HG03103 (cell line): Measurements from ENCODE around the gene SMIM26.
"Not testable (repeated sequence)": the region's sequence is repeated elsewhere in the genome, so short reads cannot be mapped to it uniquely, and the experiment has no call there.

Experiments used
- ATAC-seq: cut with Tn5 transposase; IDR thresholded peaks from one replicate; pipeline ENCODE4 v1.9.1; 2021; ENCODE audit warnings: low read depth; ENCODE audit not compliant: unreplicated experiment

SMIM26 gene, protein sequence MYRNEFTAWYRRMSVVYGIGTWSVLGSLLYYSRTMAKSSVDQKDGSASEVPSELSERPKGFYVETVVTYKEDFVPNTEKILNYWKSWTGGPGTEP

DNA sequence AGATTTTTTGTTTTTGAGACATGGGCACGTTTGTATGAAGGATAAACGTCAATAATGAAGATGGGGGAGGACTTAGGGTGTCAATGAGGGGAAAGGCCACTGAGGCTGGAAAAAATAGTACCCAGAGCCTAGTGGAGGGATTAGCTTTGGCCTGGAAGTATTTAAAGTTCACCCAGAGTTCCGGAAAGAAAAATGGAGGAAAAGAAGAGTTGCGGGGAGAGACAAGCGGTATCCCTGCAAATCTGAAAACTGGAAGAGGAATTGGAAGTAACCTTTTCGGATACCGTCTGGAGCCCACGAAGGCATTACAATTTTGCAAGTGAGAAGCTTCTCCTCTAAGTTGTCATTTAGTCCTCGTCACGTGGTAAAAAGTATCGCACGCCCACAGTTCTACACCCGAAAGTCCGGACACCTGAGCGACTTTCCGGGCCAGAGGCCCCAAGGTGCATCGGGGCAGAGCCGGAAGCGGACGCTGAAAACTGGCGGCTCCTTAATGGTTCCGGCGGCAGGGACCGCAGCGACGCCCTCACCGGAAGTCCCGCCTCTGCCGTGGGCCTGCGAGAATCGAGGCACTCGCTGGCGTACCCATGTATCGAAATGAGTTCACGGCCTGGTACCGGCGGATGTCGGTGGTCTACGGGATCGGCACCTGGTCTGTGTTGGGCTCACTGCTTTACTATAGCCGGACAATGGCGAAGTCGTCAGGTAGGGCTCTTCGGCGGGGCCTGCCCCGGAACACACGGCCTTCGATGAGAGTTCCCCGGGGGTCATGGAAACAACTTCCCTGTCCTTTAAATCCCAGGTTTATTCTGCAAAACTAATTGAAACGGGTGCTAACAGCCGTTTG is at the start of gene SMIM26:
Gene SMIM26, plus strand, starts transcription at position 541 of the 847 bp plus-strand sequence. Its CDS starts 47 bp downstream, at position 588.
- ATAC-seq = peak; percentile 98

DNA sequence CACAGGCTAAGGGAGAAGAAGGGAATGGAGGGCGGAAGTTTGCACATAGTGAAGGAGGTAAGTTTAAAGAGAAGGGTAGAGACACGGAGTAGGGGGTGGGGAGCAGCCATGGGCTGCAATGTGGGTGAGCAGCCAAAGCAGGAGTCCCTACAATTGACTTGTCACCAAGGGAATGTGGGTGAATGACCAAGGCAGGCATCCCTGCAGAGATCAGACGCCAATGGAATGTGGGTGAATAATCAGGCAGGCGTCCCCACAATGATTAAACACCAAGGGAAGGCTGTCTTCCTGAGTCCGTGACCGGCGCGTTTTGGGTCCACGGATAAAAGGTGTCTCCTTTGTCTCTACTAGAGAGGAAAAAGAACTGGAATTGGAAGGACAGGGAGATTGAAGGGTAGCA is 45.2 kb upstream of the SMIM26 start:
- ATAC-seq = not testable (repeated sequence)

DNA sequence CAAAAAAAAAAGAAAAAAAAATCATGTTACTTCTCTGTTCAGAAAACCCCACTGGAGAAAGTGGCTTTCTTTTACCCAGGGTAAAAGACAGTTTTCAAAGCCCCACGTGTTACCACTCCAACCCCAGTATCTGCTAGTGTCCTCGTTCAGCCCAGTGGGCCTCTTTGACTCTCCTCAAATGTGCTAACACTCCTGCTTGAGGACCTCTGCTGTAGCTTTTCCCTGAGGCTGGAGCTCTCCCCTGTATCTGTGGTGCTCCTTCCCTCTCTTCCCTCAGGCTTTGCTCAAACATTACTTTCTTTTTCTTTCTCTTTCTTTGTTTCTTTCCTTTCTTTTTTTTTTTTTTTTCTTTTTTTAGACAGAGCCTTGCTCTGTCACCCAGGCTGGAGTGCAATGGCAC is 44.2 kb upstream of the SMIM26 start:
- no peak for ATAC-seq

DNA sequence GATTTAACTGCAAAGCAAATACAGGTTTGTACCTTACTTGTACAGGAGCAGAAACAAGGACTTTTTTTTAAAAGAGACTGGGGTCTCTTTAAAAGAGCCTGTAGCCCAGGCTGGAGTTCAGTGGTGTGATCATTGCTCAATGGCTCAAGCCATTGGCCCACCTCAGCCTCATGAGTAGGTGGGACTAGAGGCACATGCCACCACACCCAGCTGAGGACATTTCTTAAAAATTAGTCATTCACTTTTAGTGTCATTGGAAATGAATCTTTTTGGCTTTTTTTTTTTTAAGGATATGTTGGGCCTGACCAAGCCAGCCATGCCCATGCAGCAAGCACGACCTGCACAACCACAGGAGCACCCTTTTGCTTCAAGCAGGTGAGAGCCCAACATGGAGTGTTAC is 42.6 kb upstream of the SMIM26 start:
- ATAC-seq = no peak

DNA sequence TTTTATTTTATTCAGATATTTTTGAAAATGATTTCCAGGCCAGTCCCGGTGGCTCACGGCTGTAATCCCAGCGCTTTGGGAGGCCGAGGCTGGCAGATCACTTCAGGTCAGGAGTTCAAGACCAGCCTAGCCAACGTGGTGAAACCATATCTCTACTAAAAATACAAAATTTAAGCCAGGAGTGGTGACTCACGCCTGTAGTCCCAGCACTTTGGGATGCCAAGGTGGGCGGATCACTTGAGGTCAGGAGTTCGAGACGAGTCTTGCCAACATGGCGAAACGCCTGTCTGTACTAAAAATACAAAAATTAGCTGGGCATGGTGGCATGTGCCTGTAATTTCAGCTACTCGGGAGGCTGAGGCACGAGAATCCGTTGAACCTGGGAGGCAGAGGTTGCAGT is 40.5 kb upstream of the SMIM26 start:
- not testable (repeated sequence) for ATAC-seq

DNA sequence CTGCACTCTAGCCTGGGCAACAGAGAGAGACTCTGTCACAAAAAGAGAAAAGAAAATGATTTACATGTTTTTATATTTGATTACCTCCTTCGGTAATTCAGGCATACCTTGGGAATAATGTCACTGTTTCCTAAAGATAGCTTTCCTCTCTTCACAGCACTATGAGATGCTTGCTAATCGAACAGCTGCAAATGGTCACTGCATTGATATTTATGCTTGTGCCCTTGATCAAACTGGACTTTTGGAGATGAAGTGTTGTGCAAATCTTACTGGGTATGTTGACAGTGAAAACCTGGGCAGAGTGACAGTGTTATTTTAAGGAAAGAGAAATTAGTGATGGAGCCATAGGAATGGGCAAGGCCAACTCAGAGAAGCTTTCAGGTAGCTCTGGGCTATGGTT is 39.9 kb upstream of the SMIM26 start:
- no peak for ATAC-seq

DNA sequence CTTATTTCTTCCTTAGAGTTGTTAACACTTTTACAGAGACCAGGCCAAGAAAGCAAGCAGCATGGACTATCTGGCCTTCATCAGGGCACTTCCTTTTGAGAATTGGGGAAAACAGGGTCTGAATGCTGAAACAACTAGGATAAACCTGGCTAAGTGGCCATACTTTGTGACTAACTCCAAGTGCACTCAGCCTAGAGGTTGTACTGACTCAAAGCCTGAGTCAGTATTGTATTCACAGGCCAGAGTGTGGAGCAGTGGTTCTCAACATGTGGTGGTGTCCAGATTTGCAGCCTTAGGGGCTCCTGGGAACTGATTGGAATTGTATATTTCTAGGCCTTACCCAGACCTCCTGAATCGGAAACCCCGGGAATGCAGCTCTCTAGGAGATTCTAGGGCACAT is 39.4 kb upstream of the SMIM26 start:
- no peak for ATAC-seq

DNA sequence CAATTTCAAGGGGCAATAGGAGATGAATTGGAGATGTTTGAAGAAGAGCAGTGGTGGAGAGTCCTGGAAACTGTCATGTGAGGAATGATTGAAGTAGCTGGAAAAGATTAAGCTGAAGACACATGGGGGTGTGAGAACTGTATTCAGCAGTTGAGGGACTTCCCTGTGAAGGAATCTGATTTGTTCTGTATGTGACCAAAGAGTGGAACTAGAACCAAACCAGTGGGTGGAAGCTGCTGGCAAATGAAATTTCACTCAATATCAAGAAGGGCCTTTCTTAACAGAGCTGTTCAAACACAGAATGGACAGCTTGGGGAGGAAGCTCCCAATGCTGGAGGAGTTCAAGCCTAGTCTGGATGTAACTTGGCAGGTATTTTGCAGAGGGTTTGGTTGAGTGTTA is 38.2 kb upstream of the SMIM26 start:
- ATAC-seq = no peak

DNA sequence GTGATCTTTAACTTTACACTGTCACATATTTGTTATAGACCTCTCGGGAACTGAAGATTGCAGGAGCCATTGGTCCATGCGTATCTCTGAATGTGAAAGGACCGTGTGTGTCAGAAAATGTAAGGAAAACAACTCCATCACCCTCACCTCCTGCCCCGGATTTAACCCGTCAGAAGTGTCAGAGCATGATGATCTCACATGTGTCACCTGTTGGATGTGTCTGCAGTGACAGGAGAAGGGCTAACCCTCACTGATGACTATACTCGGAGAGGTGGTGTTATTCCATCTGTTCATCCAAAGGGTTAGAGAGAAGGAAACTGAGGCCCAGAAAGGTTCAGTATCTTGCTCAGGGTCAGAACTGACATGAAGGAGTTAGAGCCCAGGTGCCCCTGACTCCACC is 34.6 kb upstream of the SMIM26 start:
- no peak for ATAC-seq

DNA sequence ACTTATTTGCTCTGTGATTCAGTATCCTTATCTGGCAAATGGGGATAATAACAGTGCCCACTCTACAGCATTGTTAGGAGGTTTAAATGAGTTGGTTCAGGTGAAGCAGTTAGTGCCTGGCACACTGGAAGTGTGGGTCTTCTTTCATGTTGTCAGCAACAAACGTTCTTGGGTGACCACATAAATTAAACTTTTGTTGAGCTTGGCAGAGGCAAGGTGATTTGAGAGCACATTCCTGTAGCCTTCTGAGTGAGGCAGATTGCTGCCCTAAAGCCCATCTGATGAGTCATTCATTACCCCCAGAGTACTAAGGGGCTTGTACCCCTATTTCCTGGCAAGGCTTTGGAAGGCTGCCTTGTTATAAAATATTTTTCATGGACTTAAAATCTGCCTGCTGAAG is 33.7 kb upstream of the SMIM26 start:
- no peak for ATAC-seq

DNA sequence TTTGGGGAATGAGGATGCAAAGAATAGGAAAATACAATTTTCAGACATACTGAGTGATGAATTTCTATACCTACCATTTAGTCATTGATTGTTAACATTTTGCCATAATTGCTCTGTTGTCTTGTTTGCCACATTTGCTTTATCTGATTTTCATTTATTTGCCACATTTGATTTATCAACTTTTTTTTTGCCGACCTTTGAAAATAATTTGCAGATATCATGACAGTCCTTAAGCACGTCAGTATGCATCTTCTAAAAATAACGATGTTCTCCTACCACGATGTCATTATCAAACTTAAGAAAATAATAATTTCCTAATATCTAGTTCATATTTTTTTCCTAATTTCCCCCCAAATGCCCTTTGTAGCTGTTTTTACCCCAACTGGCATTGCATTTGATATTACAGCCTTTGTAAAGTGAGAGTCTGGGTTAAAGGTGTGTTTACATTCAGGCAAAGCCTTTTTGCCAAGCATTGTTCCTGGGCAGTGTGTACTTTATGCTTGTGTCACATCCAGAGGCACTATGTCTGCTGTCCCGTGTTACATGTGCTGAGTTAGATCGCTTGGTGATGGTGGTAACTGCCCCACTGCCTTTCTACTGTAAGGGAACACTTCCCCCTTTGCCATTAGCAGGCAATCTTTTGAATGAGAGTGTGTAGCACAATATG is 33.1 kb upstream of the SMIM26 start:
- no peak for ATAC-seq

DNA sequence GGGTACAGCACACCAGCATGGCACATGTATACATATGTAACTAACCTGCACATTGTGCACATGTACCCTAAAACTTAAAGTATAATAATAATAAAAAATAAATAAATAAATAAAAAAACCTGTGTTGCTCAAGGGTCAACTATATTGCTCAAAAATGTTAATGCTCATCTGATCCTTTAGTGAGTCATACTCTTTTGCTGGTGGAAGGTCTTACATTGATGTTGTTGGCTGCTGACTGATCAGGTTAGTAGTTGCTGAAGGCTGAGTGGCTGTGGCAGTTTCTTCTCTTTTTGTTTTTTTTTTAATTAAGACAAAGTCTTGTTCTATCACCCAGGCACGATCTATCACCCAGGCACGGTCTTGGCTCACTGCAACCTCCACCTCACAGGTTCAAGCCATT is 29.6 kb upstream of the SMIM26 start:
- ATAC-seq = no peak

DNA sequence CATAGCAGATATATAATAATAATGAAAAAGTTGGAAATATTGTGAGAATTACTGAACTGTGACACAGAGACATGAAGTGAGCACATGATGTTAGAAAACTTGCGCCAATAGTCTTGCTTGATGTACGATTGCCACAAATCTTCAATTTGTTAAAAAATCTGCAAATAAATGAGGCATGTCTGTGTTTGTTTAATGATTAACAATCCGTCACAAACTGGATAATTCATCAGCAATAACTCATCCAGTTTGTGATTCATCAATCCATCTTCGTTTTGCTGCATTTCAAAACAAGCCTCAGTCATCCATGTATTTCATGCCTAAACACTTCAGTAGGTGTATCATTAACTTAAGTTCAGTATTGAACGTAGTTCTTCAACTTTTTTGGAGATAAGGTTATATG is 25.5 kb upstream of the SMIM26 start:
- no peak for ATAC-seq

DNA sequence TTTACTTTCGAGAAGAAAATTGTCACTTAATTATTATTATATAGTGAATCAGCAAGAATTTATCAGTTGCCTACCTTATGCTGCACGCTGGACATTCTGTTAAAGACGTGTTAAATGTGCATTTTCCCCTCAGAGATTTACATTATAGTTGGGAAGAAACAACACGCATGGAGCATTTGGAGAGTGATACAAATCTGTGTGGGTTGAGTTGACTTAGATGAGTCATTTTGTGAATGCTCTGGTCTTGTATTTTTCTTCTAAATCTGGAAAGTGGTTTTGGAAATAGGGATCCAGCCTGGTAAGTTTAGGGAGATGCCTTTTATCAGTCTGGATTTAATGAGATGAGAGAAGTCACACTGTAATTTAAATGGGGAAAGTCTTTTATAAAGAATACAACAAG is 24.0 kb upstream of the SMIM26 start:
- ATAC-seq = no peak

DNA sequence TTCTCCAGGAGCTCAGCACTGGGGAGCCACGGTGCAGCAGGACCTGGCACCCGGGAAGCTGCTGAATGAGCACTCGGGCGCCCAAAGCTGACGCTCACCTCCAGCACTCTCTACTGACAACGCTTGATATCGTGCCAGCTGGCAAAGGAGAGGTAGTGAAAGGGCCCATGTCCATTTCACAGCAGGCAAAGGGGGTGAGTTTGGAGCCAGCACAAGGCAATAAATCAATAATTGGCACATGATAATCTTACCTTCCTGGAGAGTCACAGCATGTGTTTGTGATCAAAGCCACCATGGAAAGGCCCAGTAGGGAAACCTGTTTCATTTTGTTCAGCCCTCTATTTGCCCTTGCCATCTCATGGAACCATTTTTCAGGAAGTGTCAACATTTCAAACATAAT is 23.3 kb upstream of the SMIM26 start:
- ATAC-seq = no peak

DNA sequence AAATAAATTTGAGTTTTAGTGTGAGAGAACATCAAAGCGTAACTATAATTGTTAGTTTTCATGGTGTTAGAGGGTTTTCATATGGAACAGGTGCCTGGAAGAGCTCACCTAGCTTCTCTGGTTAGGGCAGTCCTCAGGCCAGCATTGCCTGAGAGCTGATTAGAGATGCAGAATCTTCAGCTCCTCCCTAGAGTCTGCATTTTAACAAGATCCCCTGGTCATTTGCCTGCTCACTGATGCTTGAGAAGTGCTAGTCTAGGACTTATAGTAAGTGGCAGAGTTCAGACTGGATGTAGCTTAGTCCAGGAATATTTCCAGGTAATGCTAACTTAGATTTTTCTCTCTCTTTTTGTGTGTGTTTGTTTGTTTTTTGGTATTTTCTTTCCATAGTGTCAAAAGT is 21.7 kb upstream of the SMIM26 start:
- ATAC-seq = no peak

DNA sequence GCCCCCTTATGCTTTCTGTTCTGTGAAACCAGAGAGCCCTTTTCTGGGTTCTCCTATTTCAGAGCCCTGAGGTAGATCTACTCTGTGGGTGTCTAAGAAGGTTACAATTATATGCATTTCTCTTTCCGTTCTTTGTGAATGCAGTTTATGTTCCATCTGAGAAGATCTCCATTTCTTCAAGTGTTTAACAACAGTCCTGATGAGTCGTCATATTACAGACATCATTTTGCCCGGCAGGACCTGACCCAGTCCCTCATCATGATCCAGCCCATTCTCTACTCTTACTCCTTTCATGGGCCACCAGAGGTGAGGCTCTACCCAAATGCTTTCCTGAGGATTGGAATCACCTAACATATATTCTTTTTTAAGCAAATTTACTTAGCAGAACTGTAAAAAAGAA is 18.8 kb upstream of the SMIM26 start:
- ATAC-seq = no peak

DNA sequence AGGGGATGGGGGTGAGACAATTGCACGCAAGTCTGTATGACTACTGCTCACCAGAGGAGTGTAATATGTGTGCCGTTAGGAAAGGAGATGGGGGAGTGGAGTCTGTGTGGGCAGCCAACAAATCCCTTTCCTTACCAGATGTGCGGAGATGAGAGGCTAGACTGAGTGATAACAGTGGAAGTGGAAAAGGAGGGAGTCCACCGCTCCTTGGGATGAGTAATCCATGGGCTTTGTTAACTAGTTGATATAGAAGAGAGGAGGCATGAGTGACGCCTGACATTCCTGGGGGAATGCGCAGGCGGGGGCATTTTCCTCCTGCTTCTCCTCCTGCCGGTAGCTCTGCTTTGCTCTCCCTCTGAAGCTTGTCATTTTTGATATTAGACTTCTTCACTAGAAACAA is 13.5 kb upstream of the SMIM26 start:
- ATAC-seq = no peak

DNA sequence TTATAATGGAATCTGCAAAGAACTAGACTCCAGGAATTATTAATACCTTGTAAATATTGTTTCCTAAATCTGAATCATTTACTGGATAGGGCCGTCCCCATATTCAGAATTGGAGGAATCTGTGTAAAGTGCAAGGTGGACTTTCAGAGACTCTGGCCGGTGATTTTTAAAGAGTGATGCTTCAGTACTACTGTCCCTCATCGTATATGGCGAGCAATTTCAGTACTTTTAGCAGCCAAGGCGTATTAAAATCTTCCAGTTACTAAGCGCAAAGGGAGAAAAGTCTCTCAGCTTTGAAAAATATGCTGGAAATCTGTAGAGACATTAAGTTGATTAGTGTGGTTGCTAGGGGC is 483 bp downstream of the SMIM26 start:
- no peak for ATAC-seq

DNA sequence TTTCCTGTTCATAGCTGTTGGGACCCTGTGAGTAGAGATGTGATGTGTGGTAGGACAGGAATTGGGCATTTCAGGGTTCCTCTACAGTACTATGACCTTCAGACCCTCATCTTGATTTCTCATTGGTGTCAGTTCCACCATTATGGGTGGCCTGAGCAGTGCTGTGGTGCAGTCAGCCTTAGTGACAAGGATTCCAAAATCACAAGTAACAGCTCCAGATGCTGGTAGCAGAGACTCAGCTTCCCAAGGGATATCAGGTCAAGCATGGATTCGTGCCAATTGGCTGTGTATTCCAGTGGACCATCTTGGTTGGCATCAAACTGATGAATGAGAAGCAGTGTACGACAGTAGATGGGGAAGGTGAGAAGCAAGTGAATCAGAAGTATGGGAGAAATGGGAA is 3.8 kb downstream of the SMIM26 start:
- ATAC-seq = no peak

DNA sequence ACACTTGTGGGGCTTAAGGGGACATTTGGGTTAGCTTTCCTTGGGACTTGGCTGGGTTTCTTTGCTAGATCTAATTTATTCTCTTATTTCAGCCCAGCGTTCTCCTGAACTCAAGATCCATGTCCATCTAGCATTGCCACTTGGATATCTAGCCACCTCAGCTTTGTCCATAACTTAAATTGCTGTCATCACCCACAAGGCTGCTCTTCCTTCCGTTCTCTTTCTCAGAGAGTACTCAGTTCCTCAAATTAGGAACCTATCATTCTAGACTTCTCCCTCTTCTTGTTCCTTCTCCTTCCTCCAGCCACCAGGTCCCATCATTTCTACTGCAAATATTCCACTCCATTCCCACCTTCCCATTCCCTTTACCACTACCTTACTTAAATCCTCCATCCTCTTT is 4.3 kb downstream of the SMIM26 start:
- ATAC-seq = no peak

DNA sequence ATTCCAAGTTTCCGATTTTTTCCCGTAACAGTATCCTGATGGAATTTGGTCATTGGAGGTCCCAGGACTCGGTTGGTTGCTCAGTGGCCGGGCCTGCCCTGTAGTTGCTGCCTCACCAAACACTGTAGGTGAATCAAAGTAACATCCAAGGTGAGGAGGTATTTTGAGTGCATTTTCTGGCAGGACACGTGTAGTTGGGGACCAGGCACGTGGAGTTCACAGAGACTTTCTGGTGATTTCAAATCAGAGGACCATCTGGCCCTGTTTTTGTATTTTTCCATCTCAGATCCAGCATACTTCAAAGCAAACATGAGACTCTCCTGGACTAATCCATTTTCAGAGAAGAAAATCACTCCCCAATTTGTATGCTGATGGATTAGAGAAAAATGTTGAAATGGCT is 10.7 kb downstream of the SMIM26 start:
- ATAC-seq = no peak
